Neural cell (in vitro differentiated cells): ENCODE data around the gene SELL. TPM values are rescaled to one million over a fixed set of nuclear protein-coding genes. Genes with fewer than 3 reads are reported as not detected.

Source experiments
- H2AFZ ChIP-seq: fragments of 200-600, 300-800 bp; sonication (generic), shearing (Covaris generic); 2 replicates; pipeline ENCODE4 v1.6.0; 2014; ENCODE audit warnings: low read depth, mild to moderate bottlenecking, antibody characterized with exemption, low read length, moderate library complexity
- H3F3A ChIP-seq: fragments of 200-600 bp; shearing (Covaris generic); 2 replicates; pipeline ENCODE4 v1.6.1; 2016; ENCODE audit warnings: mild to moderate bottlenecking, moderate library complexity, mixed read lengths, antibody characterized with exemption, low read length; ENCODE audit not compliant: insufficient read depth, poor library complexity, severe bottlenecking
- H3K27ac ChIP-seq: fragments of 200-600, 300-800 bp; sonication (generic), shearing (Covaris generic); 2 replicates; pipeline ENCODE4 v1.5.1; 2014; ENCODE audit warnings: mild to moderate bottlenecking, low read length, moderate library complexity
- H3K27me3 ChIP-seq: fragments of 300-800, 200-600 bp; sonication (generic), shearing (Covaris generic); 2 replicates; pipeline ENCODE4 v1.6.0; 2014; ENCODE audit warnings: mild to moderate bottlenecking, low read depth, low read length, moderate library complexity; ENCODE audit not compliant: insufficient read depth
- H3K36me3 ChIP-seq: fragments of 300-800, 200-600 bp; sonication (generic), shearing (Covaris generic); 2 replicates; pipeline ENCODE4 v1.5.1; 2014; ENCODE audit warnings: mild to moderate bottlenecking, antibody characterized with exemption, low read length, moderate library complexity; ENCODE audit not compliant: insufficient read depth
- H3K4me2 ChIP-seq: fragments of 300-800, 200-600 bp; sonication (generic), shearing (Covaris generic); 2 replicates; pipeline ENCODE4 v1.6.0; 2014; ENCODE audit warnings: mild to moderate bottlenecking, low read length
- H3K4me3 ChIP-seq: fragments of 300-800, 200-600 bp; sonication (generic), shearing (Covaris generic); 2 replicates; pipeline ENCODE4 v1.5.1; 2014; ENCODE audit warnings: mild to moderate bottlenecking, low read length, moderate library complexity
- H3K79me2 ChIP-seq: fragments of 200-600 bp; shearing (Covaris generic); replicated peaks from 2 replicates; pipeline ENCODE4 v1.6.0; 2014; ENCODE audit warnings: mild to moderate bottlenecking, low read length, moderate library complexity; ENCODE audit not compliant: insufficient read depth
- H3K9ac ChIP-seq: fragments of 300-800, 200-600 bp; sonication (generic), shearing (Covaris generic); 2 replicates; pipeline ENCODE4 v1.6.1; 2016; ENCODE audit warnings: mild to moderate bottlenecking, low read length, mixed read lengths
- H3K9me2 ChIP-seq: fragments of 200-600 bp; shearing (Covaris generic); 2 replicates; pipeline ENCODE4 v1.6.1; 2016; ENCODE audit warnings: mild to moderate bottlenecking, low read length, mixed read lengths; ENCODE audit not compliant: insufficient read depth
- H3K9me3 ChIP-seq: fragments of 200-600, 300-800 bp; sonication (generic), shearing (Covaris generic); 2 replicates; pipeline ENCODE4 v1.6.1; 2016; ENCODE audit warnings: mild to moderate bottlenecking, mixed run types, low read length, moderate library complexity, mixed read lengths
- H4K20me1 ChIP-seq: fragments of 200-600 bp; shearing (Covaris generic); 2 replicates; pipeline ENCODE4 v1.6.1; 2016; ENCODE audit warnings: mild to moderate bottlenecking, mixed run types; ENCODE audit not compliant: insufficient read depth
- CTCF ChIP-seq: fragments of 450-650 bp; IDR thresholded peaks from 2 replicates; pipeline ENCODE4 v1.5.1; 2014; ENCODE audit warnings: antibody characterized with exemption, mild to moderate bottlenecking, moderate library complexity; ENCODE audit not compliant: poor library complexity, severe bottlenecking
- EP300 ChIP-seq: fragments of 450-650 bp; conservative IDR thresholded peaks from 2 replicates; pipeline ENCODE4 v1.6.1; 2014; ENCODE audit warnings: antibody characterized with exemption, mild to moderate bottlenecking, moderate library complexity; ENCODE audit not compliant: poor library complexity, severe bottlenecking
- EZH2 ChIP-seq: fragments of 200-600, 300-800 bp; shearing (Covaris generic), sonication (generic); IDR thresholded peaks from 2 replicates; pipeline ENCODE4 v1.6.1; 2014; ENCODE audit warnings: antibody characterized with exemption, low read length, borderline replicate concordance, mild to moderate bottlenecking; ENCODE audit not compliant: insufficient read depth, poor library complexity, severe bottlenecking
- MXI1 ChIP-seq: fragments of 450-650 bp; conservative IDR thresholded peaks from 2 replicates; pipeline ENCODE4 v1.6.1; 2014; ENCODE audit warnings: antibody characterized with exemption, mild to moderate bottlenecking; ENCODE audit not compliant: poor library complexity, severe bottlenecking
- POLR2AphosphoS5 ChIP-seq: IDR thresholded peaks from 2 replicates; pipeline ENCODE4 v1.6.1; 2012
- RAD21 ChIP-seq: fragments of 450-650 bp; conservative IDR thresholded peaks from 2 replicates; pipeline ENCODE4 v1.6.1; 2014; ENCODE audit warnings: antibody characterized with exemption, mild to moderate bottlenecking, moderate library complexity
- SMC3 ChIP-seq: fragments of 450-650 bp; conservative IDR thresholded peaks from 2 replicates; pipeline ENCODE4 v1.6.1; 2014; ENCODE audit warnings: antibody characterized with exemption, mild to moderate bottlenecking, moderate library complexity; ENCODE audit not compliant: poor library complexity
- TAF1 ChIP-seq: IDR thresholded peaks from 2 replicates; pipeline ENCODE4 v1.6.1; 2012; ENCODE audit warnings: low read depth
- polyA plus RNA-seq: library from polyadenylated mRNA; depleted of rRNA; stranded (reverse); fragments of >200 nt; gene quantifications from 2 replicates; pipeline ENCODE4 v1.2.3, GENCODE V29; 2014
- TF ChIP-seq, protein P1 (sequence below): IDR thresholded peaks from 2 replicates; pipeline ENCODE4 v1.6.1; 2012; ENCODE audit warnings: borderline replicate concordance

Gene SELL
- polyA plus RNA-seq, 1 donor from 2014 or later = not detected

DNA sequence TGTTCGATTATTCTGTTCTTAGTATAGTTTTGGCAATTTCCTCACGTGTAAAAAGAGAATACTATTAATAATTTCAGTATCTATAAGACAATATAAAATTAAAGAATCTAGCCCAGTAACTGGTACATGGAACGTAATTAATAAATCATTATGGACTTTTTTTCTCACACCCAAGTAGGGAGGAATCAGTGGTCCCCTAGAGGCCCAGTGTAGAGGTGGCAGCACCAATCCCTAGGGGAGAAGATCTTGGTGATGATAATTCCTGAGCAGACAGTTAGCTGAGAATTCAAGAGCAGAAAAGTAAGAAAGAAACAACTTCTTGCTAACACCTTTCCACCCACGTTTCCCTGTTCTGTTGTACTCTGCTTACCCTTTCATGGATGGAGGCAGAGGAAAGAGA, 42.1 kb upstream of the SELL start:
- TF ChIP-seq TAF1 (no peak), CTCF (no peak), SMC3 (no peak), RAD21 (no peak), EZH2 (no peak), MXI1 (no peak), EP300 (no peak), POLR2AphosphoS5 (no peak)
- TF ChIP-seq, protein P1, sequence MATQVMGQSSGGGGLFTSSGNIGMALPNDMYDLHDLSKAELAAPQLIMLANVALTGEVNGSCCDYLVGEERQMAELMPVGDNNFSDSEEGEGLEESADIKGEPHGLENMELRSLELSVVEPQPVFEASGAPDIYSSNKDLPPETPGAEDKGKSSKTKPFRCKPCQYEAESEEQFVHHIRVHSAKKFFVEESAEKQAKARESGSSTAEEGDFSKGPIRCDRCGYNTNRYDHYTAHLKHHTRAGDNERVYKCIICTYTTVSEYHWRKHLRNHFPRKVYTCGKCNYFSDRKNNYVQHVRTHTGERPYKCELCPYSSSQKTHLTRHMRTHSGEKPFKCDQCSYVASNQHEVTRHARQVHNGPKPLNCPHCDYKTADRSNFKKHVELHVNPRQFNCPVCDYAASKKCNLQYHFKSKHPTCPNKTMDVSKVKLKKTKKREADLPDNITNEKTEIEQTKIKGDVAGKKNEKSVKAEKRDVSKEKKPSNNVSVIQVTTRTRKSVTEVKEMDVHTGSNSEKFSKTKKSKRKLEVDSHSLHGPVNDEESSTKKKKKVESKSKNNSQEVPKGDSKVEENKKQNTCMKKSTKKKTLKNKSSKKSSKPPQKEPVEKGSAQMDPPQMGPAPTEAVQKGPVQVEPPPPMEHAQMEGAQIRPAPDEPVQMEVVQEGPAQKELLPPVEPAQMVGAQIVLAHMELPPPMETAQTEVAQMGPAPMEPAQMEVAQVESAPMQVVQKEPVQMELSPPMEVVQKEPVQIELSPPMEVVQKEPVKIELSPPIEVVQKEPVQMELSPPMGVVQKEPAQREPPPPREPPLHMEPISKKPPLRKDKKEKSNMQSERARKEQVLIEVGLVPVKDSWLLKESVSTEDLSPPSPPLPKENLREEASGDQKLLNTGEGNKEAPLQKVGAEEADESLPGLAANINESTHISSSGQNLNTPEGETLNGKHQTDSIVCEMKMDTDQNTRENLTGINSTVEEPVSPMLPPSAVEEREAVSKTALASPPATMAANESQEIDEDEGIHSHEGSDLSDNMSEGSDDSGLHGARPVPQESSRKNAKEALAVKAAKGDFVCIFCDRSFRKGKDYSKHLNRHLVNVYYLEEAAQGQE = no peak
- no peak overlapping the region for H3K9ac ChIP-seq
- no peaks in the 10 kb centered on the region for H3K9me3 ChIP-seq
- H2AFZ ChIP-seq = no peak overlapping the region
- H3K36me3 ChIP-seq = no peaks in the 10 kb centered on the region
- no peaks in the 10 kb centered on the region for H3K27me3 ChIP-seq
- no peak overlapping the region for H3K4me3 ChIP-seq
- H3F3A ChIP-seq = no peaks in the 10 kb centered on the region
- H3K4me2 ChIP-seq = no peak overlapping the region
- H3K27ac ChIP-seq = no peak overlapping the region
- no peaks in the 10 kb centered on the region for H4K20me1 ChIP-seq
- H3K79me2 ChIP-seq = no peaks in the 10 kb centered on the region
- no peaks in the 10 kb centered on the region for H3K9me2 ChIP-seq

DNA sequence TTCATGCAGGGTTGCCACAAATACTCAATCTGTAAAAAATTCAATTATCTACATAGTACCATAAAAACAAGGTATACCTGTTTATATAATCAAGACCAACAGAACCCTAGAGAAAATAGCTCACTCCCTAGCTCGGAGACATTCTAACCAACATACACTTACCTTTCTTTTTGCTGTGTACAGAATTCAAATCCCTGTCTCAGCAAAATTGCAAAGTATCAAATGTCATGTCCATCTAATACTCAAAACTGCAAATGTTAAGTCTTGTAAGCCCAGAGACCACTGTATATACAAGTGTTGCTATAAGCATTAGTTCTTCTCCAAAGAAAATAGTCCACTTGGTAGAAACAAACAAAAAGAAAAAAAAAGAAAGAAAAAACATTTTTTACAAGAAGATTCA, 38.6 kb upstream of the SELL start:
- H3K4me2 ChIP-seq = no peak overlapping the region
- no peaks in the 10 kb centered on the region for H4K20me1 ChIP-seq
- no peaks in the 10 kb centered on the region for H3K27me3 ChIP-seq
- no peak overlapping the region for H3K9ac ChIP-seq
- no peak overlapping the region for H2AFZ ChIP-seq
- no peaks in the 10 kb centered on the region for H3K79me2 ChIP-seq
- no peaks in the 10 kb centered on the region for H3K36me3 ChIP-seq
- no peak overlapping the region for H3K27ac ChIP-seq
- TF ChIP-seq TAF1 = no peak
- no peak for TF ChIP-seq RAD21
- no peak for TF ChIP-seq POLR2AphosphoS5
- TF ChIP-seq EZH2 = no peak
- TF ChIP-seq, protein P1 = no peak
- TF ChIP-seq CTCF = no peak
- no peak for TF ChIP-seq MXI1
- TF ChIP-seq SMC3 = no peak
- TF ChIP-seq EP300 = no peak
- H3F3A ChIP-seq = no peaks in the 10 kb centered on the region
- H3K4me3 ChIP-seq = no peak overlapping the region
- H3K9me2 ChIP-seq = no peaks in the 10 kb centered on the region
- no peaks in the 10 kb centered on the region for H3K9me3 ChIP-seq
